Neuronal stem cell (in vitro differentiated cells): ENCODE data around the gene GRAMD1C.
A peak's percentile ranks its signal among the peaks of the same experiment; 100 is the strongest.

Experiments used
- DNase-seq: peaks from one replicate; pipeline ENCODE4 v3.0.0-alpha.2; 2013; ENCODE audit warnings: low spot score
- H2AFZ ChIP-seq: one replicate; pipeline ENCODE4 v1.6.1; 2013; ENCODE audit warnings: mild to moderate bottlenecking, low read length, inconsistent platforms
- H2AK5ac ChIP-seq: 2 replicates; pipeline ENCODE4 v1.6.1; 2013; ENCODE audit warnings: low read depth, mild to moderate bottlenecking, inconsistent platforms, low read length, moderate library complexity, mixed read lengths
- H2BK120ac ChIP-seq: 2 replicates; pipeline ENCODE4 v1.6.1; 2013; ENCODE audit warnings: low read depth, mild to moderate bottlenecking, inconsistent platforms, low read length, moderate library complexity, mixed read lengths
- H2BK12ac ChIP-seq: one replicate; pipeline ENCODE4 v1.6.1; 2013; ENCODE audit warnings: low read length, inconsistent platforms
- H2BK15ac ChIP-seq: 2 replicates; pipeline ENCODE4 v1.6.1; 2013; ENCODE audit warnings: mild to moderate bottlenecking, low read length, inconsistent platforms, mixed read lengths
- H2BK5ac ChIP-seq: one replicate; pipeline ENCODE4 v1.6.1; 2013; ENCODE audit warnings: inconsistent platforms, mild to moderate bottlenecking, low read length, moderate library complexity
- H3K14ac ChIP-seq: one replicate; pipeline ENCODE4 v1.6.1; 2013; ENCODE audit warnings: low read length, inconsistent platforms
- H3K18ac ChIP-seq: 2 replicates; pipeline ENCODE4 v1.6.1; 2013; ENCODE audit warnings: low read length, inconsistent platforms
- H3K23ac ChIP-seq: 2 replicates; pipeline ENCODE4 v1.6.1; 2013; ENCODE audit warnings: low read depth, mild to moderate bottlenecking, mixed read lengths, low read length, inconsistent platforms; ENCODE audit not compliant: poor library complexity
- H3K27ac ChIP-seq: replicated peaks from 3 replicates; pipeline ENCODE4 v1.5.1; 2013; ENCODE audit warnings: low read length, inconsistent platforms
- H3K27me3 ChIP-seq, 3 experiments: 2 replicates each; pipeline ENCODE4 v1.6.1; 2013; ENCODE audit warnings: low read length in 3 of 3, mild to moderate bottlenecking in 2 of 3, inconsistent platforms in 1 of 3, low read depth in 1 of 3, mixed read lengths in 1 of 3, moderate library complexity in 1 of 3; ENCODE audit not compliant: control insufficient read depth in 3 of 3, insufficient read depth in 3 of 3
- H3K36me3 ChIP-seq, 2 donors: replicated peaks in 1 of 2; 2 replicates each; pipeline ENCODE4 v1.6.1; 2013; ENCODE audit warnings: low read length in 2 of 2; ENCODE audit not compliant: control insufficient read depth in 2 of 2, insufficient read depth in 2 of 2
- H3K4ac ChIP-seq: 2 replicates; pipeline ENCODE4 v1.6.1; 2013; ENCODE audit warnings: inconsistent platforms, mild to moderate bottlenecking, low read length, moderate library complexity
- H3K4me1 ChIP-seq, 2 donors: 1 replicate in 1 of 2; 2 replicates in 1 of 2; pipeline ENCODE4 v1.6.1; 2013; ENCODE audit warnings: low read length in 2 of 2, low read depth in 1 of 2; ENCODE audit not compliant: control insufficient read depth in 2 of 2, insufficient read depth in 1 of 2
- H3K4me2 ChIP-seq: one replicate; pipeline ENCODE4 v1.6.1; 2013; ENCODE audit warnings: mild to moderate bottlenecking, low read length, inconsistent platforms; ENCODE audit not compliant: insufficient read depth, poor library complexity, severe bottlenecking
- H3K4me3 ChIP-seq, 2 donors: 2 replicates each; pipeline ENCODE4 v1.5.1; 2013; ENCODE audit warnings: low read length in 2 of 2, mild to moderate bottlenecking in 2 of 2, inconsistent platforms in 1 of 2, moderate library complexity in 1 of 2
- H3K79me1 ChIP-seq: one replicate; pipeline ENCODE4 v1.6.1; 2013; ENCODE audit warnings: low read depth, mild to moderate bottlenecking, inconsistent platforms, low read length, moderate library complexity
- H3K9ac ChIP-seq: one replicate; pipeline ENCODE4 v1.6.1; 2013; ENCODE audit warnings: mild to moderate bottlenecking, low read depth, low read length, inconsistent platforms; ENCODE audit not compliant: poor library complexity
- H3K9me3 ChIP-seq, 2 donors: replicated peaks in 1 of 2; 2 replicates each; pipeline versions ENCODE3 to v1.6.1; 2013; ENCODE audit warnings: low read length in 2 of 2, mild to moderate bottlenecking in 2 of 2, inconsistent platforms in 1 of 2, low read depth in 1 of 2, mixed read lengths in 1 of 2, moderate library complexity in 1 of 2; ENCODE audit not compliant: control insufficient read depth in 2 of 2, insufficient read depth in 1 of 2
- H4K8ac ChIP-seq: one replicate; pipeline ENCODE4 v1.6.1; 2013; ENCODE audit warnings: low read depth, mild to moderate bottlenecking, inconsistent platforms, low read length, moderate library complexity
- H4K91ac ChIP-seq: one replicate; pipeline ENCODE4 v1.6.1; 2013; ENCODE audit warnings: low read length, low read depth, mild to moderate bottlenecking, inconsistent platforms; ENCODE audit not compliant: poor library complexity
- WGBS, 2 donors: extraction: QIAGEN DNeasy Blood & Tissue Kit; methylation state at CpG; one replicate each; pipeline ENCODE4 v1.1.7; 2013; ENCODE audit warnings: missing lambda C conversion rate in 2 of 2, mixed read lengths in 1 of 2; ENCODE audit not compliant: insufficient read length in 2 of 2, insufficient replicate concordance in 1 of 2; ENCODE audit errors: extremely low coverage in 2 of 2; 5-methylcytosine and 5-hydroxymethylcytosine counted together

GRAMD1C gene

DNA sequence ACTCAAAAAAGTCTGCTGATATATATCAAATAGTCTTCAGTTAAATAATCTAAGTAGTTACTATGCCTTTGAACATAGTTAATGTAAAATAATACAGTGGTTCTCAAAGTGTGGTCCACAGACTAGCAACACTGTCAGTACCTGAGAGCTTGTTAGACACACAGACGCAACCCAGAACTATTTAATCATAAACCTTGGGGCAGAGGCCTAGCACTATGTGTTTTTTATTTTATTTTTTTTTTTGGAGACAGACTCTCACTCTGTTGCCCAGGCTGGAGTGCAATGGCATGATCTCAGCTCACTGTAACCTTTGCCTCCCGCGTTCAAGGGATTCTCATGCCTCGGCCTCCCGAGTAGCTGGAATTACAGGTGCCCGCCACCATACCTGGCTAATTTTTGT lies 34.7 kb downstream of the GRAMD1C start:
- Histone ChIP-seq H3K27ac (no peak overlapping the region), H3K14ac (no peak overlapping the region), H3K4me3 (no peak overlapping the region), H3K79me1 (no peaks in the 10 kb centered on the region), H3K23ac (no peak overlapping the region), H3K27me3 (no peaks in the 10 kb centered on the region), H3K9ac (no peak overlapping the region), H3K36me3 (no peaks in the 10 kb centered on the region), H2AK5ac (no peak overlapping the region), H2BK5ac (no peak overlapping the region), H2BK120ac (no peak overlapping the region), H2AFZ (no peak overlapping the region), H3K18ac (no peak overlapping the region), H2BK15ac (no peak overlapping the region), H4K91ac (no peak overlapping the region), H4K8ac (no peak overlapping the region), H2BK12ac (no peak overlapping the region), H3K4ac (no peak overlapping the region), H3K9me3 (peaks cover 0 to 1% of the 10 kb centered on the region in 2 donors), H3K4me1 (no peaks in the 10 kb centered on the region), H3K4me2 (no peak overlapping the region)
- DNase-seq = no peak
- no CpG with 5 or more reads among the region's 6 CpGs for WGBS, 2 donors

DNA sequence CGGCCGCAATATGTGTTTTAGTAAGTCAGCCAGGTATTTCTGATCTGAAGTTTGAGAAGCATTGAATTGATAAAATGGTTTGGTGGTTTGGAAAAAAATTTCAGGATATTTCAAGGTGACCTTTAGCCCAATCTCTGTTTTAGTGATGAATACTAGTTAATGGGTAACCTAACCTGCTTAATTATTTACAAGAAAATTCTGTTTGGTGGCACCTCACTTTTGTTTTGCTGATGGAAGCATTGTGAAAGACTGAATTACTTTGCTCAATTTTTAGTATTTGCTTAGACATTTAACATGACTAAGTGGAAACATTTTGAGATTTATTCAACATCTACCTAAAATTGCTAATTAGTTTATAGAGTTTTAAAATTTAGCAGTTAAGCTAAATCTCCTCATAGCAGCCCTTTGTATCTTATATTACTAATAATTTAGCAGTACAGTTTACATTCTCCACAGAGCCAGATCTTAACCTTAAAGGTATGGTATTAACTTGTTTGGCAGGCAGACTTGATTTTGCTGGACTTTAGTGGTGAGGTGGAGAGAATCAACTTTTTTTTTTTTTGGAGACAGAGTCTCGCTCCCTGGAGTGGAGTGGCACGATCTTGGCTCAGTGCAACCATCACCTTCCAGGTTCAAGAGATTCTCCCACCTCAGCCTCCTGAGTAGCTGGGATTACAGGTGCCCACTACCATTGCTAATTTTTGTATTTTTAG lies 35.4 kb downstream of the GRAMD1C start:
- no peak overlapping the region for H4K91ac ChIP-seq
- no peak overlapping the region for H3K4me2 ChIP-seq
- no peak overlapping the region for H2BK120ac ChIP-seq
- H3K4me3 ChIP-seq = no peak overlapping the region
- H3K9me3 ChIP-seq = no peaks in the 10 kb centered on the region
- no peaks in the 10 kb centered on the region for H3K27me3 ChIP-seq
- no peak overlapping the region for H2BK15ac ChIP-seq
- no peak overlapping the region for H2BK12ac ChIP-seq
- no peak for DNase-seq
- no peaks in the 10 kb centered on the region for H3K36me3 ChIP-seq
- H3K27ac ChIP-seq = no peak overlapping the region
- H3K4ac ChIP-seq = no peak overlapping the region
- no peak overlapping the region for H3K18ac ChIP-seq
- H3K79me1 ChIP-seq = no peaks in the 10 kb centered on the region
- no peak overlapping the region for H3K9ac ChIP-seq
- H3K4me1 ChIP-seq = no peaks in the 10 kb centered on the region
- H4K8ac ChIP-seq = no peak overlapping the region
- no peak overlapping the region for H3K23ac ChIP-seq
- no peak overlapping the region for H3K14ac ChIP-seq
- H2AFZ ChIP-seq = no peak overlapping the region
- no peak overlapping the region for H2AK5ac ChIP-seq
- H2BK5ac ChIP-seq = no peak overlapping the region
- no CpG with 5 or more reads among the region's 4 CpGs for WGBS, 2 donors

DNA sequence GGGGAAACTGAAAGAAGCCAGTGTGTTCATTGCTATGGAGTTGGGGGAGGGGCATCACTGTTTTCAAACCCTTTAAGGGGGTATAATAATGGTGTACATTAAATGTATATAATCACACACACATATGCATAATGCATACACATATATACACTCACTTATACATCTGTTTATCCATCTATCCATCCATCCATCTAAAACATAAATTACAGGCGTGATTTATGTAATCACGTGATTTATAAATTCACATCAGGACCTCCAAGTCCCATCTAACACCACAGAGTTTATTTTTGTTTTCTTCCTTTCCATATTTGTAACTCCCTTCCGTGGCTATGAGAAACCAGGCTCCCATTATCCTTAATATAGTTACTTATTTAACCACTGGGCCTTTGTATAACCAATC lies 39.8 kb downstream of the GRAMD1C start:
- Histone ChIP-seq H3K4me1 (no peaks in the 10 kb centered on the region), H2BK12ac (no peak overlapping the region), H3K9ac (no peak overlapping the region), H2BK5ac (no peak overlapping the region), H3K4me2 (no peak overlapping the region), H3K79me1 (no peaks in the 10 kb centered on the region), H3K4ac (no peak overlapping the region), H4K91ac (no peak overlapping the region), H2AFZ (no peak overlapping the region), H3K9me3 (no peaks in the 10 kb centered on the region), H2BK15ac (no peak overlapping the region), H4K8ac (no peak overlapping the region), H3K23ac (no peak overlapping the region), H3K18ac (no peak overlapping the region), H3K36me3 (no peaks in the 10 kb centered on the region), H3K27ac (no peak overlapping the region), H2AK5ac (no peak overlapping the region), H3K4me3 (no peak overlapping the region), H2BK120ac (no peak overlapping the region), H3K27me3 (no peaks in the 10 kb centered on the region), H3K14ac (no peak overlapping the region)
- no peak for DNase-seq
- no CpG with 5 or more reads among the region's 3 CpGs for WGBS, 2 donors

DNA sequence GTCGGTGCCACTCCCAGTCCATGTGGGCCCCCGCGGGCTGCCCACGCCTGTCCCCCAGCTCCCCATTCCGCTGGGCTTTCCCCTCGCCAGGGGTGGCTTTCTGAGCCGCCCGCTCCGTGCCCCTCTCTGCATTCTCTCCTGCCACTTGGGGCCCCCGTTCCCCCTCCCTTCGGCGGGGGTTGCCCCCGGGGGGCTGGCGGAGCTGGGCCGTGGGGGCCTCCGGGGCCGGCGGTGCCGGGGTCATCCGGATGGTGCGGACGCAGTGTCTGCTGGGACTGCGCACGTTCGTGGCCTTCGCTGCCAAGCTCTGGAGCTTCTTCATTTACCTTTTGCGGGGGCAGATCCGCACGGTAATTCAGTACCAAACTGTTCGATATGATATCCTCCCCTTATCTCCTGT lies 46.5 kb downstream of the GRAMD1C start:
- no peak for DNase-seq
- Histone ChIP-seq H3K27me3 (no peaks in the 10 kb centered on the region), H3K9ac (no peak overlapping the region)

More for the DNA sequence above, 46.5 kb downstream of the GRAMD1C start:
- Histone ChIP-seq H4K91ac (no peak overlapping the region), H2BK5ac (no peak overlapping the region), H3K4me3 (no peak overlapping the region), H2BK15ac (no peak overlapping the region), H3K23ac (no peak overlapping the region), H3K4me2 (no peak overlapping the region), H3K9me3 (no peaks in the 10 kb centered on the region), H3K27ac (no peak overlapping the region), H2BK120ac (no peak overlapping the region), H4K8ac (no peak overlapping the region), H3K79me1 (no peaks in the 10 kb centered on the region), H2AK5ac (no peak overlapping the region), H3K36me3 (no peaks in the 10 kb centered on the region), H3K14ac (no peak overlapping the region), H3K4me1 (no peaks in the 10 kb centered on the region), H2AFZ (no peak overlapping the region), H2BK12ac (no peak overlapping the region), H3K4ac (no peak overlapping the region), H3K18ac (peak overlapping the region; percentile 38)
- WGBS, 2 donors = no CpG with 5 or more reads among the region's 30 CpGs
